GM19099 (cell line): ENCODE data around the gene IL36B.

Experiments
- POLR2A ChIP-seq: IDR thresholded peaks from 3 replicates; pipeline ENCODE4 v1.6.1; 2011; ENCODE audit warnings: low read depth; ENCODE audit not compliant: insufficient read length; ENCODE audit errors: extremely low read depth

The IL36B gene

DNA sequence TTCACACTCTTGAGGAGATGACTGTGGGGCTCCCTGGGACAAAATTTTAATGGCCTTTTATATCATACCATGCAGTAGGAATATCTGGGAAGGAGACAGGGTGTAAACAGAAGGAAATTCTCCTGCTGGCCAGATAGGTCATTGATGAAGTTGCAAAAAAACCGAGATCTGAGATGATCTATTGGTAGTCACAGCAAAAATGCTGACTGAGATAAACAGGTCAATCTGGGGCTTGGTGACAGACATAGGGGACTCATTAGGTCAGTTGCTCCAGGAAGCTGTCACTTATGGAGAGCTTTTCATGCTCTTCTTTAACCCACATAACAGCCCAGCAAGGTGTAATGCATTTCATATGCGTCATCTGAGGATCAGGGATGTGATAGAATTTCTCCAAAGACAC, 50.0 kb downstream of the IL36B start:
- TF ChIP-seq POLR2A: no peak

DNA sequence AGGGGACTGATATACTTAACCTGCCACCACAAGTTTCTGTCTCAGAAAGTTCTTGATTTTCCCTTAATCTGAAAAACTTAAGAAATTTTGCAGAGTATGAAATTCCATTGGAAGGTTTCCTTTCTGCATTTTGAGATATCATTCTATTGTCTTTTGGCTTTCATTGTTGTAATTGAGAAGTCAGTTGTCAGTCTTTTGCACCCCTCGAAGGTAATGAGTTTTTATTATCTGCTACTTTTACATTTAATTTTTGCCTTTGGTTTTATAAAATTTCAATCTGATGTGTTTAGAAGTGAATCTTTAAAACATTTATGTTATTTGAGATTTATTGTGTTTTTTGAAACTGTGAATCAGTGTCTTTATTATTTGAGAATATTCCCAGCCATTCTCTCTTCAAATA, 52.2 kb downstream of the IL36B start:
- no peak for TF ChIP-seq POLR2A

GRCh38 chr2:112997151-112997550, 55.5 kb downstream of the IL36B start:
- no peak for TF ChIP-seq POLR2A

- TF ChIP-seq POLR2A: no peak
These were observed 56.0 kb downstream of the IL36B start for GRCh38 chr2:112996635-112997034.

DNA sequence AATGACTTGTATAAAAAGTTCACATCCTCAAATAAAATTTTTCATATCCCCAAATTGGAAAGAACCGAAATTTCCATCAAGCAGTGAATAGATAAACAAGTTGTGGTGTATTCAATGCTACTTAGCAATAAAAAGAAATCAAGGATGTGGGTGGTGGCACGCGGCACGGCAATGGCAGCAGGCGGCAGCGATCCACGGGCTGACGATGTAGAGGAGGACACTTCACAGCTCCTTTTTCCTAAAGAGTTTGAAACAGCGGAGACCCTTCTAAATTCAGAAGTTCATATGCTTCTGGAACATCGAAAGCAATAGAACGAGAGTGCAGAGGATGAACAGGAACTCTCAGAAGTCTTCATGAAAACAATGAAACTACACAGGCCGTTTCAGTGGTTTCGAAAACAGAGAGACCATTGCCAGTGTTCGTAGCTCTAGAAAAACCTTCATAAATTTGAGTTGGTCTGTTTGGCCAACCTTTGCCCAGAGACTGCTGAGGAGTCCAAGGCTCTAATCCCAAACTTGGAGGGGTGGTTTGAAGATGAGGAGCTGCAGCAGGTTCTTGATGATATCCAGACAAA, 57.2 kb downstream of the IL36B start:
- no peak for TF ChIP-seq POLR2A

DNA sequence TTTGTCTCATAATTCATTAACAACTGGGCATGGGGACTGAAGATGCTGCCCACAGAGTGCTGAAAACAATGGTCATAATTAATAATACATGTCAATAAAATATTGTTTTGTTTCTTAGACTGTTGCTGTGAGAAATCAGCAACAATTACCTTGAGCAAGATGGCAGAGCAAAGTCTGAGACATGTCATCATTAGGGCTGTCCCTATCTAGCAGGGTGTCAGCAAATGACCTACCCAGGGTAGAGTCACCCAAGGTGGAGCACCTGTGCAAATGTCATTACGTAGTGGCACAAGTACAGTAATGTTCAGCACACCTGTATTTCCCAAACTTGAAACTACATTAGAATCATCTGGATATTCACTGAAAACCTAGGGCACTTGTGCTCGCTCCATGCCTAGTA, 58.0 kb downstream of the IL36B start:
- no peak for TF ChIP-seq POLR2A

GRCh38 chr2:112993831-112994230, 58.8 kb downstream of the IL36B start:
- TF ChIP-seq POLR2A: no peak

- no peak for TF ChIP-seq POLR2A
These were observed 63.1 kb downstream of the IL36B start for GRCh38 chr2:112989611-112990010.

DNA sequence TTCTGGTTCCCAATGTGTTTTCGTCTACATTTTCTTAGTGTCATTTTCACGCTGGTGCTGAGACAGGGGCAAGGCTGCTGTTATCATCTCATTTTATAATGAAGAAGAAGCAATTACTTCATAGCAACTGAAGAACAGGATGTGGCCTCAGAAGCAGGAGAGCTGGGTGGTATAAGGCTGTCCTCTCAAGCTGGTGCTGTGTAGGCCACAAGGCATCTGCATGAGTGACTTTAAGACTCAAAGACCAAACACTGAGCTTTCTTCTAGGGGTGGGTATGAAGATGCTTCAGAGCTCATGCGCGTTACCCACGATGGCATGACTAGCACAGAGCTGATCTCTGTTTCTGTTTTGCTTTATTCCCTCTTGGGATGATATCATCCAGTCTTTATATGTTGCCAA, 67.6 kb downstream of the IL36B start:
- no peak for TF ChIP-seq POLR2A

DNA sequence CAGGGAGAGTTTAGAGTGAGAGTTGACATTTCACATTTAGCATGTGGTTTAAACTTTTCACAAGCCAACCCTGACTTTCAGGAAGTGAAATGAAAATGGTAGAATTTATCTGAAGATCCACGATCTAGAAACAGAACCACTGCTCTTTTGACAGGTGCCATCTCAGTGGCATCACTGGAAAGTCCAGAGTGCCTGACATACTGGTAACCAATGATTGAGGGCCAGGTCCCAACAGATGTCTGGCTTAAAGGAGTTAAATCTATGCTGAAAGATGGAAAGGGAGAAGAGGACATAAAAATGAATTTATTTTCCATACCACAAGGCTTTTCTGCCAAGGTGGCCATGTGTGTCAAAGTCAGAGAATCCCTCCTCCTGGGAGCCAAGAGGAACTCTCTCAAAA, 72.1 kb downstream of the IL36B start:
- TF ChIP-seq POLR2A: no peak

- no peak for TF ChIP-seq POLR2A
These were observed 72.9 kb downstream of the IL36B start for GRCh38 chr2:112979731-112980130.

DNA sequence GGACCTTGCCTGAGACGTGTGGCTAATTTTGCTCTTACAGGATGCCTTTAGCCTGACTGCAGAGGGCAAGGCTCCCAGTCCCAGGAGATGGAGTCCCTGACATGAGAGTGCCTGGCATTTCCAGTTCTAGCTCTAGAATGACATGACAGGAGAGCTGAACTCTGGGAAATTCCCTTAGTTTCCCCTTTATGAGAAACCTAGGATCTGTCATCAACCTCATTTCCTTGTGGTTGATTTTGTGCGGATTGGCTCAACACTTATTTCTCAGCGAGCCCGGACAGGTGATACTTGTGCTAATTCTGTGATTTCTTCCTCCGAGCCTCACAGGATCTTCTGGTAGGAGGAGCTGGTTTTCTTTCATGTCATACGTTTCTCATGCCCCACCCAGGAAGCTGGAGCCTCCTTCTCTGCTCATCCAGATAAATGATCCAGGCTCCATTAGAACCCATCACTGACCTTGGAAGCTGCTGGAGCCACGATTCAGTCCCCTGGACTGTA, 75.1 kb downstream of the IL36B start, which contains the start of gene IL36G:
IL36G (plus strand) TSS at position 448 of the 498 bp plus-strand sequence. CDS start 633 bp downstream, outside the sequence.
- no peak for TF ChIP-seq POLR2A
